ENCODE data around the gene NTN5. TPM values are rescaled to one million over a fixed set of nuclear protein-coding genes. Genes with fewer than 3 reads are reported as not detected.

The NTN5 gene
- polyA plus RNA-seq (2011; rRNA removed): 0.04 and 0.10 TPM in 2 replicates
- 0.17 TPM in 1 of 2 replicates, not detected in the other for polyA minus RNA-seq (2011; rRNA and poly(A)+ RNA removed)

DNA sequence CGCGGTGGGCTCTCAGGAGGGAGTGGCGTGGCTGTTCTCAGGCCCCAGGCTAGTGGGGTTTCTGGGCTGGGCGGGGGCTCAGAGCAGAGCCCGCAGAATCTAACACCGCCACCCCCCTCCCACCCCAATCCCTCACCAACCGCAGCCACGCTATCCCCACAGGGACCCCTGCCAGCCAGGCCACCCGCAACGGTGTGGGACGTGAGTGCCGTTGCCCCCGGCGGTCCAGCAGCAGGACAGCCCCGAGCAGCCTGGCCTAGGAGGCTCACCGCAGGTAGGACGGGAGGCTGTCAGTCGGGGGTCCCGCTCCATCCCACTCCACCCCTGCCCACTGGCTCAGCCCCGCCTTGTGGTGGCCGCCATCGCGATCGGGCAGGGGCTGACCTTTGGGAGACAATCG lies at the start of gene NTN5:
Gene NTN5 (minus strand): TSS at position 24 of the 400 bp plus-strand sequence. CDS start 2,031 bp downstream, outside the sequence.
- TF ChIP-seq, protein P1, sequence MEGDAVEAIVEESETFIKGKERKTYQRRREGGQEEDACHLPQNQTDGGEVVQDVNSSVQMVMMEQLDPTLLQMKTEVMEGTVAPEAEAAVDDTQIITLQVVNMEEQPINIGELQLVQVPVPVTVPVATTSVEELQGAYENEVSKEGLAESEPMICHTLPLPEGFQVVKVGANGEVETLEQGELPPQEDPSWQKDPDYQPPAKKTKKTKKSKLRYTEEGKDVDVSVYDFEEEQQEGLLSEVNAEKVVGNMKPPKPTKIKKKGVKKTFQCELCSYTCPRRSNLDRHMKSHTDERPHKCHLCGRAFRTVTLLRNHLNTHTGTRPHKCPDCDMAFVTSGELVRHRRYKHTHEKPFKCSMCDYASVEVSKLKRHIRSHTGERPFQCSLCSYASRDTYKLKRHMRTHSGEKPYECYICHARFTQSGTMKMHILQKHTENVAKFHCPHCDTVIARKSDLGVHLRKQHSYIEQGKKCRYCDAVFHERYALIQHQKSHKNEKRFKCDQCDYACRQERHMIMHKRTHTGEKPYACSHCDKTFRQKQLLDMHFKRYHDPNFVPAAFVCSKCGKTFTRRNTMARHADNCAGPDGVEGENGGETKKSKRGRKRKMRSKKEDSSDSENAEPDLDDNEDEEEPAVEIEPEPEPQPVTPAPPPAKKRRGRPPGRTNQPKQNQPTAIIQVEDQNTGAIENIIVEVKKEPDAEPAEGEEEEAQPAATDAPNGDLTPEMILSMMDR (IDR thresholded peaks at IDR 0.05; ENCODE audit: low read depth, low read length): no peak
- Histone ChIP-seq H3K4me3 (ENCODE audit: low read depth, low read length) (no peak within 1 kb of the TSS), H3K27me3 (ENCODE audit: control insufficient read depth, insufficient read depth, low read length) (peaks cover 7% of the 10 kb centered on the region), H3K9me3 (ENCODE audit: control insufficient read depth, insufficient read depth, low read length) (no peaks in the 10 kb centered on the region; the same call in 1 of the 2 replicates), H3K27ac (ENCODE audit: low read depth, low read length) (no peak within 1 kb of the TSS)
- no peak for DNase-seq (ENCODE audit: low read depth, low spot score)
- CTCF ChIA-PET: interaction anchor here (0.5 to 1.1 kb wide), 2 partner anchors 20 to 155 kb away, joined by 3 read pairs; no protein-coding TSS in a partner anchor
- POLR2A ChIA-PET: no interaction called here

GRCh38 chr19:48722196-48722708 lies 49.4 kb upstream of the NTN5 start:
- no peak overlapping the region for H3K27ac ChIP-seq (ENCODE audit: low read depth, low read length)
- no peak for DNase-seq (ENCODE audit: low read depth, low spot score)
- TF ChIP-seq, protein P1 (IDR thresholded peaks at IDR 0.05; ENCODE audit: low read depth, low read length): no peak
- ChIA-PET CTCF (no interaction called here), POLR2A (no interaction called here)
- H3K27me3 ChIP-seq (ENCODE audit: control insufficient read depth, insufficient read depth, low read length): no peaks in the 10 kb centered on the region
- no peak overlapping the region for H3K4me3 ChIP-seq (ENCODE audit: low read depth, low read length)
- peaks cover 9% of the 10 kb centered on the region; the same call in 1 of the 2 replicates for H3K9me3 ChIP-seq (ENCODE audit: control insufficient read depth, insufficient read depth, low read length)

DNA sequence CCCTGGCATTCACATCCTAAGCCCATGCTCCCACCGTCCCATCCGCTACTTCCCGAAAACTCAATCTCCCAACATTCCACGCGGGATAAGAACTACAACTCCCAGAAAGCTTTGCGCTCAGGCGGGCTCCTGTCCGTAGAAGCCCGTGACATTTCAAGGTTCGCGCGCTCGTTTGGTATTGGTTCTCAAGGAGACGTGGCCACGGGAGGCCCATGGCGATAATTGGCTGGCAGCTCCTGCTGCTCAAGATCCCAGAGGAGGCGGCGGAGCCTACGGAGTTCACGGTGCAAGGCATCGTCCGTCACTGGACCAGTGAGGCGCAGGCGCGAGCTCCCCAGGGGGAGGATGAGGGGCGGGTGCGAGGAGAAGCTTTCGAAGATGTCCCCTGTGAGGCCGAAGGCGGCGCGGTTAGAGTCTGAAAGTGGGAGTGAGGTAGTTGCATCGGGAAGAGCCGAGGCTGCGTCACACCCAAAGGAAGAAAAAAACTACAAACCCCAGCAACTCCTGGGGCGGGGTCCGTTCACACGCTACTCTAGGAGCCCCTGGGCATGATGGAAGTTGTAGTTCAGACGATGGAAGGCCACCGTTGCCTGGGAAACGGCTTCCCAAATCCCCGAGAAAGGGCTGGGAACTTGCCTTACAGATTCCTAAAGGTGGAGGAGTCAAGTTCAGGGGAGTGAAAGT lies 47.9 kb upstream of the NTN5 start:
- Histone ChIP-seq H3K4me3 (ENCODE audit: low read depth, low read length) (peak overlapping the region; percentile 80), H3K27me3 (ENCODE audit: control insufficient read depth, insufficient read depth, low read length) (no peaks in the 10 kb centered on the region), H3K9me3 (ENCODE audit: control insufficient read depth, insufficient read depth, low read length) (peaks cover 4% of the 10 kb centered on the region; the same call in 1 of the 2 replicates), H3K27ac (ENCODE audit: low read depth, low read length) (peak overlapping the region; percentile 87)
- TF ChIP-seq, protein P1 (IDR thresholded peaks at IDR 0.05; ENCODE audit: low read depth, low read length): 0 out of 2 replicates have a peak, but pooled peaks have one; percentile 10
- peak; percentile 98 for DNase-seq (ENCODE audit: low read depth, low spot score)
- POLR2A ChIA-PET: interaction anchor here (0.6 to 0.9 kb wide), 5 partner anchors 26 to 314 kb away, joined by 3 to 9 read pairs (median 4); no protein-coding TSS in a partner anchor
- CTCF ChIA-PET: interaction anchor here (0.6 kb wide), 2 partner anchors 198 to 997 kb away, joined by 3 to 5 read pairs; no protein-coding TSS in a partner anchor

DNA sequence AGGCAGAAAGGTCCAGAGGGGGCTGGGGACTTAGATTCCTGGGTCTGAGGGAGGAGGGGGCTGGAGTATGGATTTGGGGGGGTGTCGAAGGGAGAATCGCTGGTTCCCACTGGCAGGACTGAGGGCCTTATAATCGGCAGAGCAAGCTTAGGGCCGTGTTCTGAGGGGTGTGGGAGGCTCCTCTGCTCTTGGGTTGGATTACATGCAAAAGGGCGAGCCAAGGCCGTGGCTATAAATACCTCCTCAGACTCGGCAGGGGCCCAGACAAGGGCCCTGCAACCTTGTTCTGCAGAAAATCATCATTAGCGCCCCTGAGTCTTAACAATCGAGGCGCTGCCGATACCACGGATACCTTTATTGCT lies 47.4 kb upstream of the NTN5 start:
- CTCF ChIA-PET: interaction anchor here (0.6 kb wide), 2 partner anchors 198 to 997 kb away, joined by 3 to 5 read pairs; no protein-coding TSS in a partner anchor
- H3K27ac ChIP-seq (ENCODE audit: low read depth, low read length): no peak overlapping the region

More for the DNA sequence above, 47.4 kb upstream of the NTN5 start:
- Histone ChIP-seq H3K9me3 (ENCODE audit: control insufficient read depth, insufficient read depth, low read length) (peaks cover 4% of the 10 kb centered on the region; the same call in 1 of the 2 replicates), H3K4me3 (ENCODE audit: low read depth, low read length) (peak overlapping the region; percentile 44), H3K27me3 (ENCODE audit: control insufficient read depth, insufficient read depth, low read length) (no peaks in the 10 kb centered on the region)
- no peak for DNase-seq (ENCODE audit: low read depth, low spot score)
- TF ChIP-seq, protein P1 (IDR thresholded peaks at IDR 0.05; ENCODE audit: low read depth, low read length): no peak
- POLR2A ChIA-PET: interaction anchor here (0.6 to 0.9 kb wide), 5 partner anchors 26 to 314 kb away, joined by 3 to 9 read pairs (median 4); no protein-coding TSS in a partner anchor

Data from AG04450 (cell line).